Measurements from ENCODE around the gene RNF31.

RNF31 gene

DNA sequence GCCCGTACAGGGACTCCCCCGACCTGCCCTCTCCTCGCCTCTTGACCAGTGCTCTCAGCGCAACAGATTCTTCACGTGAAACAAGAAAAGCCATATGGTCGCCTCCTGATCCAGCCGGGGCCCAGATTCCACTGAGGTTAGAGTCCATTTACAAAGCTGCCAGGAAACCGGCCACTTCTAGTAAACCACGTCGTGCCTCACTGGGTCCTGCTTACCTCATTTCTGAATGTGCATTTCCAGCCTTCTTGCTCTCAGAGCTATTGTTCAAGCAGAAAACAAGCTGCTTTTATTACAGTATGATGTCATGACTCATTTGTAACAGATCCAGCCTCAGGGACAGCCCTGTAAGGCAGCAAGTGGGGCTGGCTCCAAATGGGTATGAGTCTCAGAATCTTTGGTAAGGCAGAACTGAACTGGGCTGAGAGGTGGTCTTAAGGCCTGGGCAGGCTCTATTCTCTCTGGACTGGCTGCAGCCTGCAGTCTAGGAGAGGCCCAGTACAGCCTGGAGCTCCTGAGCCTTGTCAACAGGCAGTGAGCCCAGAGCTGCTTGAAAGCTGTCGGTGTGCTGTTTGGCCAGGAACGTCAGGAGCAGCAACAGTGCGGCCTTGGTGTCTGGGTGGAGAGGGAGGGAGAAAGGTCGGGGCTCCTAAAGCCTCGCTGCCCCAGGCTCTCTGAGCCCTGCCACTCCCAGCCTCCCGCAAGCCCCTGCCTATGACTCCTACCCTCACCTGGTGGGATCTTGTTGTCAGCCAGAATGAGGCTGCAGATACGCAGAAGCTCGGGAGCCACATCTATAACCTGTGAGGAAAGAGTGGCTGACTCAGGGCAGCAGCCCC lies 32.9 kb downstream of the RNF31 start:
- TF ChIP-seq, protein P1, sequence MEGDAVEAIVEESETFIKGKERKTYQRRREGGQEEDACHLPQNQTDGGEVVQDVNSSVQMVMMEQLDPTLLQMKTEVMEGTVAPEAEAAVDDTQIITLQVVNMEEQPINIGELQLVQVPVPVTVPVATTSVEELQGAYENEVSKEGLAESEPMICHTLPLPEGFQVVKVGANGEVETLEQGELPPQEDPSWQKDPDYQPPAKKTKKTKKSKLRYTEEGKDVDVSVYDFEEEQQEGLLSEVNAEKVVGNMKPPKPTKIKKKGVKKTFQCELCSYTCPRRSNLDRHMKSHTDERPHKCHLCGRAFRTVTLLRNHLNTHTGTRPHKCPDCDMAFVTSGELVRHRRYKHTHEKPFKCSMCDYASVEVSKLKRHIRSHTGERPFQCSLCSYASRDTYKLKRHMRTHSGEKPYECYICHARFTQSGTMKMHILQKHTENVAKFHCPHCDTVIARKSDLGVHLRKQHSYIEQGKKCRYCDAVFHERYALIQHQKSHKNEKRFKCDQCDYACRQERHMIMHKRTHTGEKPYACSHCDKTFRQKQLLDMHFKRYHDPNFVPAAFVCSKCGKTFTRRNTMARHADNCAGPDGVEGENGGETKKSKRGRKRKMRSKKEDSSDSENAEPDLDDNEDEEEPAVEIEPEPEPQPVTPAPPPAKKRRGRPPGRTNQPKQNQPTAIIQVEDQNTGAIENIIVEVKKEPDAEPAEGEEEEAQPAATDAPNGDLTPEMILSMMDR (IDR thresholded peaks at IDR 0.05), result no peak

DNA sequence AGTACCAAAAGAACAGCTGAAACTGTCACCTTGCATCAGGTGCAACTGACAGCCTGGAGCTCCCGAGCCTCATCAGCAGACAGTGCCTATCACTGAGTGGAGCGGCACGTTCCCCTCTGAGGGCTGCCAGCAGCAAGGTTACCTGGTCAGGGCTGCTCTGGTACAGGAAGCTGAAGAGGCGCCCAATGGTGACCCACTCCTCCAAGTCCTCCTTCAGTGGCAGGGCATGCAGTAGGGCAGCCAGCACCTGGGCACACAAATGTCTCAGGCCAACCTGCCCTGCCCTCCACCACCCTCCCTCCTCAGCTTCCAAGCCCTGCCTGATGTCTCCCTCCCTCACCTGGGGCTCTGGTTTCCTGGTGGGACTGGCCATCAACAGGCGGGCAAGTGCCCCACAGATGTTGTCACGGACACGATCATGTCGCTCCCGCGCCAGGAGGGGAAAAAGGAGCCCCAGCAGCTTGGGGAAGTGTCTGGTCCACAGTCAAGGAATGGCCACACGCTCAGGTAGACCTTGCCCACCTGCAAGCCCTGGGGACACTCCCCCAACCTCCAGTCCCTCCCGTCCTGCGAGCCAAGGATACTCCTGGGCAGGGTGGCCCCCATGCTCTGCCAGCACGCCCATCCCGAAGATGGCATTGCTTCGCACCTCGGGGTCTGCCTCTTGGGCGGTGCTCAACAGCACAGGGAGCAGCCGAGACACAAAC lies 34.2 kb downstream of the RNF31 start:
- TF ChIP-seq, protein P1 (IDR thresholded peaks at IDR 0.05), result no peak

DNA sequence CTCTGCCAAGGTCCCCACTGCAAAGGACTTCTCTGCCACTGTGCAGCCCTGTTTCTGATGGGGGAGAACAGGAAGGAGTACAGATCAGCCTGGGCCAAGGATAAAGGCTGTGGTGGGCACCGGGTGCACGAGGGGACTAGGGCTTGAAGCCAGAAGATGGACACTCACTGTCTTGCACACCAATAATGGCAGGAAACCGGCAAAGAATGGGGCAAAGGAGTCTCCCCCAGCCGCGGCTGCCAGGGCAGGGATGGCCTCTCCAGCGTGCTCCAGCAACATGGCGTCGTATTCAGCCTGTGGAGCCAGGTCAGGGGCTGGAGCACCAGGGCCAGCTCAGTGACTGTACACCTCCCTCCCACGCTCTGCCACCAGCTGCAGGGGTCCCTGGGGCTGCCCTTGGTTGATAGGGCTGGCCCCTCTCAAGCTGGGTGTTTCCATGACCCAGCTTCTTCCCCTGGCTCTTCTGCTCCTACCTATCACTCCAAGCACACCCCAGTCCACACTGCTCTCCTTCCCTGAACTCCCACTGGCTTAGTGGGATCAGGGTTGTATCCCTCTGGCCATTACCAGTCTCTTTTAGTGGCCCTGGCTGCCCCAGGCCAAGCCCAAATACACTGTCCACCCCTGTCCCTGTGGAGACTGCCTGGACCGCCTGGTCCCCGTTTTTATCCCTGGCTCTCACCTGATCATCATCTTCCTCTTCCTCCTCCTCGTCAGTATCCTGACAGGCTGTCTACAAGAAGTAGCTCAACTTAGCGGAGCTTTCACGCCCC lies 35.0 kb downstream of the RNF31 start:
- TF ChIP-seq, protein P1 (IDR thresholded peaks at IDR 0.05), result no peak

DNA sequence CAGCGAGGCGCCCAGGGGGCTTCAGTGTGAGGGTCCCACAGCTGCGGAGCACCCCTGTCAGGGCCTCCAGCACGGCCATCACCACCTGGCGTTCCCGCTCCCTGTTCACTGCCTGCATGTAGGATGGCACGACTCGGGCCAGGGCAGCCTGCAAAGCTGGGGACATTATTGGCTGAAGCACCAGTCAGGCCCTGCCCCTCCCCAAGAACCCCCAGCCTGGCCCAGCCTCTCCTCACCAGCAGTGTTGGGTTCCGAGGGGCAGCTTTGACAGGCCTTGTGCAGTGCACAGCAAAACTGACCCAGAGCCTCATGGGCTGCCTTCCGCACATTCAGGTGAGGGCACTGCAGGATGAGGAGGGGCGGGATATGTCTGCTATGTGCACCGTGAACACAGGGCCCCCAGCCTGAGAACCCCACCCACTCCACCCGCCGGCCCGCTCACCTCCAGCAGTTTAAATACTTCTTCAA lies 35.8 kb downstream of the RNF31 start:
- TF ChIP-seq, protein P1 (IDR thresholded peaks at IDR 0.05), result no peak

DNA sequence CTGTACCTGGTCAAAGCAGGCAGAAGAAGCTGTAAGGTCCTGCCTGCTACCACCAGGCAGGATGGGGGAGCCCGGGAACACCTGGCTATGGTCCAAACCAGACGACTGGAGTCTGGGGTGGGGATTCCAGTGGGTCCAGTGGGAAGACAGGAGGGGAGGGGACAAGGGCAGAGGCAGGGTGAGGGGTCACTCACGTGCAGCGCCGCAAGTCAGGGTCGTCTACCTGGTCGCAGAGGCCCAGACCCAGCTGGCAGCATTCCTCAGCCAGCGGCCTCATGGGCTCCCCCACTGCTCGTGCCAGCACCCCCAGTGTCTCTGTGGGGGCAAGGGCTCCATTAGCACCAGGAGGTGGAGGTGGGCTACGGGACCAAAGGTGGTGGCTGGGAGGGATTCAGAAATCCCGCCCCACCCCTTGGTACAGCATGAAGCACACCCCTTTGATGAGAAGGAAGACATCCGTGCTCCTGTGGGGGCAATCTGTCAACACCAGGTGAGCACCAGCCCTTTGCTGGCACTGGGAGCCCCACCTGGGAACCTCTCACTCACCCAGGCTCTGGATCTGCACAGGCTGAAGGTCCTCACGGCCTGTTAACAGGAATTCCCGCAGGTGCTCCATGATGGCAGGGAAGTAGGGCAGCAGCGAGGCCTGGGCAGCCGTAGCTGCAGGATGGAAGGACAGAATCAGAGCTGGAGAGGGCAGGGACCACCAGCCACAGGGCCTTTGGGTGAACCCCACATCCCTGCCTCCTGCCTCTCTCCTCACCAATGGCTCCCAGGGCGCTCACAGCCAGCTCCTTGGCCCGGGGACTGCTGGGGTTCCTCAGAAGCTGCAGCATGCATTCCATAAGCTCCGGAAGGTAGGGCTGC lies 37.0 kb downstream of the RNF31 start:
- TF ChIP-seq, protein P1 (IDR thresholded peaks at IDR 0.05), result no peak

DNA sequence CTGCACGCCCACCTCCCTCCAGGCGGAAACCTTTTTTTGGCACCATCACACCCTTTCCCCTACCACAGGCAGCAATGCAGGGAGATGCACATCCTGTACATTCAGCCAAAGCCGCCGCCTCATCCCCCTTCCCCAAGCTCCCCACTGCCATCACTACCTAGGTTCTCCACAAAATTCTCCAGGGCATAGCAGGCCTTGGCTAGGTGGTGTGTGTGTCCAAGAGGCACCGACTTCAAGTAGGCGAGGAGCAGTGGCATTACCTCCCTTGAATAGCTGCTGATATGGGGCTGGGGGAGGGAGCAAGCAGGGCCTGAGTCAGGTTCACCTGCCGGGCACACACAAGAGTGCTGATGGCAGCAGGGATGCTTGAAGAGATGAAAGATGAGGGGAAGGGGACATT lies 37.7 kb downstream of the RNF31 start:
- TF ChIP-seq, protein P1 (IDR thresholded peaks at IDR 0.05), result no peak
